ENCODE measurements around the gene UBE2C.

The UBE2C gene

GRCh38 chr20:45821947-45822346 lies 9.5 kb downstream of the UBE2C start:
- Histone ChIP-seq H3K4me3 (ENCODE audit: control insufficient read depth in 1 of 7, extremely low read depth in 1 of 7, insufficient read depth in 4 of 7, low read depth in 2 of 7, low read length in 6 of 7) (no peak overlapping the region), H3K36me3 (ENCODE audit: control insufficient read depth in 4 of 4, insufficient read depth in 4 of 4, low read length in 3 of 4) (peaks cover 0 to 5% (median under 1%) of the 10 kb centered on the region in 4 experiments), H3K4me1 (ENCODE audit: control extremely low read depth in 1 of 4, control insufficient read depth in 4 of 4, insufficient read depth in 4 of 4, low read length in 3 of 4) (peaks cover 0 to 29% (median 16%) of the 10 kb centered on the region in 4 experiments), H3K27me3 (replicated peaks in 2 of 5; ENCODE audit: control insufficient read depth in 4 of 5, insufficient read depth in 5 of 5, low read length in 4 of 5) (peaks cover 0 to 18% (median 5%) of the 10 kb centered on the region in 5 experiments), H3K27ac (ENCODE audit: insufficient read depth in 1 of 2, low read depth in 1 of 2, low read length in 2 of 2, poor library complexity in 1 of 2, severe bottlenecking in 2 of 2) (no peak overlapping the region), H3K9me3 (ENCODE audit: control extremely low read depth in 1 of 5, control insufficient read depth in 4 of 5, insufficient read depth in 2 of 5, low read depth in 1 of 5, low read length in 4 of 5) (no peaks in the 10 kb centered on the region)
- CTCF ChIA-PET: interaction anchor here (1.0 to 2.4 kb wide), 11 partner anchors 8 to 149 kb away, joined by 3 to 9 read pairs (median 5); partner anchors contain the start of genes SNX21 and UBE2C
- POLR2A ChIA-PET: no interaction called here
- WGBS (ENCODE audit: insufficient coverage): 100% methylated on average over 1 of the region's 2 CpGs
- DNase-seq: no peak

GRCh38 chr20:45822857-45823256 lies 10.4 kb downstream of the UBE2C start:
- ChIA-PET CTCF (interaction anchor here (1.0 to 2.4 kb wide), 8 partner anchors 9 to 148 kb away, joined by 4 to 9 read pairs (median 6); partner anchors contain the start of genes SNX21 and UBE2C), POLR2A (no interaction called here)
- peak in 2 of 3 donors; percentile 42 to 61 for DNase-seq
- H3K27me3 ChIP-seq (replicated peaks in 2 of 5; ENCODE audit: control insufficient read depth in 4 of 5, insufficient read depth in 5 of 5, low read length in 4 of 5): peaks cover 0 to 18% (median 5%) of the 10 kb centered on the region in 5 experiments
- H3K9me3 ChIP-seq (ENCODE audit: control extremely low read depth in 1 of 5, control insufficient read depth in 4 of 5, insufficient read depth in 2 of 5, low read depth in 1 of 5, low read length in 4 of 5): no peaks in the 10 kb centered on the region
- 5% methylated on average over 17 of the region's 24 CpGs for WGBS (ENCODE audit: insufficient coverage)
- H3K4me1 ChIP-seq (ENCODE audit: control extremely low read depth in 1 of 4, control insufficient read depth in 4 of 4, insufficient read depth in 4 of 4, low read length in 3 of 4): peaks cover 0 to 29% (median 16%) of the 10 kb centered on the region in 4 experiments
- H3K4me3 ChIP-seq (ENCODE audit: control insufficient read depth in 1 of 7, extremely low read depth in 1 of 7, insufficient read depth in 4 of 7, low read depth in 2 of 7, low read length in 6 of 7): peak overlapping the region in 4 of 7 experiments; percentile 36 to 72 (median 61)
- no peaks in the 10 kb centered on the region for H3K36me3 ChIP-seq (ENCODE audit: control insufficient read depth in 4 of 4, insufficient read depth in 4 of 4, low read length in 3 of 4)
- H3K27ac ChIP-seq (ENCODE audit: insufficient read depth in 1 of 2, low read depth in 1 of 2, low read length in 2 of 2, poor library complexity in 1 of 2, severe bottlenecking in 2 of 2): no peak overlapping the region

GRCh38 chr20:45823949-45824835 lies 11.7 kb downstream of the UBE2C start:
- Histone ChIP-seq H3K27ac (ENCODE audit: insufficient read depth in 1 of 2, low read depth in 1 of 2, low read length in 2 of 2, poor library complexity in 1 of 2, severe bottlenecking in 2 of 2) (no peak overlapping the region), H3K27me3 (replicated peaks in 2 of 5; ENCODE audit: control insufficient read depth in 4 of 5, insufficient read depth in 5 of 5, low read length in 4 of 5) (peaks cover 0 to 18% (median 5%) of the 10 kb centered on the region in 5 experiments), H3K9me3 (ENCODE audit: control extremely low read depth in 1 of 5, control insufficient read depth in 4 of 5, insufficient read depth in 2 of 5, low read depth in 1 of 5, low read length in 4 of 5) (no peaks in the 10 kb centered on the region), H3K4me1 (ENCODE audit: control extremely low read depth in 1 of 4, control insufficient read depth in 4 of 4, insufficient read depth in 4 of 4, low read length in 3 of 4) (peaks cover 0 to 29% (median 16%) of the 10 kb centered on the region in 4 experiments), H3K4me3 (ENCODE audit: control insufficient read depth in 1 of 7, extremely low read depth in 1 of 7, insufficient read depth in 4 of 7, low read depth in 2 of 7, low read length in 6 of 7) (peak overlapping the region in 3 of 7 experiments; percentile 28 to 66 (median 57)), H3K36me3 (ENCODE audit: control insufficient read depth in 4 of 4, insufficient read depth in 4 of 4, low read length in 3 of 4) (no peaks in the 10 kb centered on the region)
- ChIA-PET POLR2A (no interaction called here), CTCF (interaction anchor here (0.8 to 3.8 kb wide), 15 partner anchors 9 to 146 kb away, joined by 3 to 24 read pairs (median 4); no protein-coding TSS in a partner anchor)
- DNase-seq: peak; percentile 59 to 72 (median 71)
- 19% methylated on average over 34 of the region's 57 CpGs for WGBS (ENCODE audit: insufficient coverage)

GRCh38 chr20:45826381-45827019 lies 14.1 kb downstream of the UBE2C start:
- H3K36me3 ChIP-seq (ENCODE audit: control insufficient read depth in 4 of 4, insufficient read depth in 4 of 4, low read length in 3 of 4): no peaks in the 10 kb centered on the region
- ChIA-PET CTCF (interaction anchor here (0.9 to 3.8 kb wide), 5 partner anchors 14 to 144 kb away, joined by 3 to 24 read pairs (median 3); no protein-coding TSS in a partner anchor), POLR2A (no interaction called here)
- WGBS (ENCODE audit: insufficient coverage): 95% methylated on average over 4 of the region's 6 CpGs
- no peak for DNase-seq
- no peaks in the 10 kb centered on the region for H3K9me3 ChIP-seq (ENCODE audit: control extremely low read depth in 1 of 5, control insufficient read depth in 4 of 5, insufficient read depth in 2 of 5, low read depth in 1 of 5, low read length in 4 of 5)
- H3K4me1 ChIP-seq (ENCODE audit: control extremely low read depth in 1 of 4, control insufficient read depth in 4 of 4, insufficient read depth in 4 of 4, low read length in 3 of 4): peaks cover 0 to 20% (median 13%) of the 10 kb centered on the region in 4 experiments
- no peak overlapping the region for H3K4me3 ChIP-seq (ENCODE audit: control insufficient read depth in 1 of 7, extremely low read depth in 1 of 7, insufficient read depth in 4 of 7, low read depth in 2 of 7, low read length in 6 of 7)
- peaks cover 0 to 18% (median 5%) of the 10 kb centered on the region in 5 experiments for H3K27me3 ChIP-seq (replicated peaks in 2 of 5; ENCODE audit: control insufficient read depth in 4 of 5, insufficient read depth in 5 of 5, low read length in 4 of 5)
- no peak overlapping the region for H3K27ac ChIP-seq (ENCODE audit: insufficient read depth in 1 of 2, low read depth in 1 of 2, low read length in 2 of 2, poor library complexity in 1 of 2, severe bottlenecking in 2 of 2)

- no peak within 1 kb of the TSS for H3K4me3 ChIP-seq (ENCODE audit: control insufficient read depth in 1 of 7, extremely low read depth in 1 of 7, insufficient read depth in 4 of 7, low read depth in 2 of 7, low read length in 6 of 7)
- no peaks in the 10 kb centered on the region for H3K36me3 ChIP-seq (ENCODE audit: control insufficient read depth in 4 of 4, insufficient read depth in 4 of 4, low read length in 3 of 4)
- 96% methylated on average over 5 of the region's 8 CpGs for WGBS (ENCODE audit: insufficient coverage)
- POLR2A ChIA-PET: no interaction called here
- DNase-seq: no peak
- H3K9me3 ChIP-seq (ENCODE audit: control extremely low read depth in 1 of 5, control insufficient read depth in 4 of 5, insufficient read depth in 2 of 5, low read depth in 1 of 5, low read length in 4 of 5): no peaks in the 10 kb centered on the region
- CTCF ChIA-PET: interaction anchor here (0.6 to 3.8 kb wide), 3 partner anchors 13 to 135 kb away, joined by 3 to 24 read pairs (median 3); no protein-coding TSS in a partner anchor
- H3K27ac ChIP-seq (ENCODE audit: insufficient read depth in 1 of 2, low read depth in 1 of 2, low read length in 2 of 2, poor library complexity in 1 of 2, severe bottlenecking in 2 of 2): no peak within 1 kb of the TSS
- H3K4me1 ChIP-seq (ENCODE audit: control extremely low read depth in 1 of 4, control insufficient read depth in 4 of 4, insufficient read depth in 4 of 4, low read length in 3 of 4): peaks cover 0 to 20% (median 13%) of the 10 kb centered on the region in 4 experiments
- peaks cover 0 to 18% (median 5%) of the 10 kb centered on the region in 5 experiments for H3K27me3 ChIP-seq (replicated peaks in 2 of 5; ENCODE audit: control insufficient read depth in 4 of 5, insufficient read depth in 5 of 5, low read length in 4 of 5)
Observed at GRCh38 chr20:45827030-45827652, 14.7 kb downstream of the UBE2C start, which contains the start of gene TNNC2. TNNC2 (minus strand) TSS chr20:45827312; CDS start chr20:45827248, 64 bp downstream.

GRCh38 chr20:45827712-45828111 lies 15.3 kb downstream of the UBE2C start:
- CTCF ChIA-PET: interaction anchor here (0.6 to 1.4 kb wide), 4 partner anchors 10 to 109 kb away, joined by 3 to 5 read pairs (median 4); no protein-coding TSS in a partner anchor

More at GRCh38 chr20:45827712-45828111, 15.3 kb downstream of the UBE2C start:
- Histone ChIP-seq H3K9me3 (ENCODE audit: control extremely low read depth in 1 of 5, control insufficient read depth in 4 of 5, insufficient read depth in 2 of 5, low read depth in 1 of 5, low read length in 4 of 5) (no peaks in the 10 kb centered on the region), H3K27ac (ENCODE audit: insufficient read depth in 1 of 2, low read depth in 1 of 2, low read length in 2 of 2, poor library complexity in 1 of 2, severe bottlenecking in 2 of 2) (no peak overlapping the region), H3K4me1 (ENCODE audit: control extremely low read depth in 1 of 4, control insufficient read depth in 4 of 4, insufficient read depth in 4 of 4, low read length in 3 of 4) (peaks cover 0 to 20% (median 14%) of the 10 kb centered on the region in 4 experiments), H3K4me3 (ENCODE audit: control insufficient read depth in 1 of 7, extremely low read depth in 1 of 7, insufficient read depth in 4 of 7, low read depth in 2 of 7, low read length in 6 of 7) (no peak overlapping the region), H3K27me3 (replicated peaks in 2 of 5; ENCODE audit: control insufficient read depth in 4 of 5, insufficient read depth in 5 of 5, low read length in 4 of 5) (peaks cover 0 to 14% (median 4%) of the 10 kb centered on the region in 5 experiments), H3K36me3 (ENCODE audit: control insufficient read depth in 4 of 4, insufficient read depth in 4 of 4, low read length in 3 of 4) (no peaks in the 10 kb centered on the region)
- DNase-seq: no peak
- POLR2A ChIA-PET: no interaction called here
- WGBS (ENCODE audit: insufficient coverage): 99% methylated on average over 5 of the region's 6 CpGs
